Body of pancreas (tissue), 4 donors: ENCODE measurements around the gene DTX4. TPM values are rescaled to one million over a fixed set of nuclear protein-coding genes. Genes with fewer than 3 reads are reported as not detected.

Experiments used
- ATAC-seq: fragments of 150-250 bp; one replicate; pipeline ENCODE4 v1.9.1; 2016
- DNase-seq, 4 donors: peaks; one replicate each; pipeline ENCODE4 v3.0.0-alpha.2; 2019
- H3K27ac ChIP-seq, 4 donors: fragments of 200-600 bp; sonication (generic); 1 replicate in 3 of 4; 2 replicates in 1 of 4; pipeline versions ENCODE4 v1.5.1 to v1.6.1; 2016 to 2019; ENCODE audit warnings: mild to moderate bottlenecking in 1 of 4, mixed read lengths in 1 of 4, moderate library complexity in 1 of 4
- H3K27me3 ChIP-seq, 2 donors: fragments of 200-600 bp; sonication (generic); one replicate each; pipeline ENCODE4 v1.6.0; 2016; ENCODE audit warnings: mild to moderate bottlenecking in 1 of 2
- H3K36me3 ChIP-seq, 2 donors: fragments of 200-600 bp; sonication (generic); replicated peaks in 1 of 2; 2 replicates each; pipeline ENCODE4 v1.5.1; 2016; ENCODE audit warnings: low read depth in 2 of 2; ENCODE audit not compliant: insufficient read depth in 1 of 2
- H3K4me1 ChIP-seq: fragments of 200-600 bp; sonication (generic); one replicate; pipeline ENCODE4 v1.6.0; 2016
- H3K4me3 ChIP-seq, 2 donors: fragments of 200-600 bp; sonication (generic); 1 replicate in 1 of 2; 2 replicates in 1 of 2; pipeline ENCODE4 v1.5.1; 2016 to 2019
- H3K9me3 ChIP-seq, 3 donors: fragments of 200-600 bp; sonication (generic); 1 replicate in 2 of 3; 2 replicates in 1 of 3; pipeline ENCODE4 v1.5.1; 2016
- CTCF ChIP-seq, 7 experiments: fragments of 450-650 bp in 4 of 7; fragments of 200-600 bp in 3 of 7; sonication (generic) in 3 of 7; IDR thresholded peaks; one replicate each; pipeline ENCODE4 v1.5.1; 2016 to 2019; ENCODE audit warnings: antibody characterized with exemption in 7 of 7
- POLR2A ChIP-seq, 3 donors: fragments of 450-650 bp; IDR thresholded peaks; one replicate each; pipeline ENCODE4 v1.6.1; 2016; ENCODE audit warnings: antibody characterized with exemption in 3 of 3, mild to moderate bottlenecking in 2 of 3
- WGBS, 2 donors: methylation state at CpG; one replicate each; pipeline ENCODE4 v1.1.5; 2017; 5-methylcytosine and 5-hydroxymethylcytosine counted together
- intact Hi-C: fragments of 100-400 bp; cut with DNase I; formaldehyde crosslinking; loops from one replicate; pipeline ENCODE4 v1.15.1; 2023
- total RNA-seq, 2 donors: library from RNA; depleted of rRNA; stranded (reverse); fragments of >200 nt; gene quantifications; one replicate each; pipeline ENCODE4 v1.1.0, GENCODE V29; 2016

The DTX4 gene
- total RNA-seq, 2 donors from 2014 or later = 9.6 to 10.4 TPM

- no peak for TF ChIP-seq CTCF (IDR thresholded peaks at IDR 0.05)
- DNase-seq (no peak), ATAC-seq (no peak)
- WGBS, 2 donors = 75 to 85% methylated on average over 4 of the region's 4 CpGs
- no peaks in the 10 kb centered on the region for H3K27me3 ChIP-seq
- peaks cover 22% of the 10 kb centered on the region for H3K4me1 ChIP-seq
- no peak overlapping the region for H3K27ac ChIP-seq
- H3K36me3 ChIP-seq = no peaks in the 10 kb centered on the region
- H3K4me3 ChIP-seq = no peak overlapping the region
- H3K9me3 ChIP-seq = no peaks in the 10 kb centered on the region
- intact Hi-C loops = no loop called here
These were observed 20.6 kb downstream of the DTX4 start for GRCh38 chr11:59192446-59193020.

GRCh38 chr11:59193587-59194130 lies 21.7 kb downstream of the DTX4 start:
- H3K36me3 ChIP-seq = no peaks in the 10 kb centered on the region
- H3K27ac ChIP-seq = no peak overlapping the region
- no peaks in the 10 kb centered on the region for H3K9me3 ChIP-seq
- H3K4me1 ChIP-seq = peaks cover 17% of the 10 kb centered on the region
- no peak for DNase-seq
- no peak overlapping the region for H3K4me3 ChIP-seq
- H3K27me3 ChIP-seq = no peaks in the 10 kb centered on the region
- 89 to 91% methylated on average over 10 of the region's 10 CpGs for WGBS, 2 donors
- intact Hi-C loops = no loop called here
- TF ChIP-seq CTCF (IDR thresholded peaks at IDR 0.05) = no peak
- TF ChIP-seq POLR2A (IDR thresholded peaks at IDR 0.05) = no peak
- no peak for ATAC-seq

GRCh38 chr11:59195586-59195985 lies 23.7 kb downstream of the DTX4 start:
- no peaks in the 10 kb centered on the region for H3K9me3 ChIP-seq
- H3K4me3 ChIP-seq = no peak overlapping the region
- WGBS, 2 donors = 43 to 50% methylated on average over 4 of the region's 4 CpGs
- H3K27ac ChIP-seq = no peak overlapping the region
- DNase-seq = no peak
- no peak for ATAC-seq
- no peaks in the 10 kb centered on the region for H3K27me3 ChIP-seq
- peaks cover 8% of the 10 kb centered on the region for H3K4me1 ChIP-seq
- no peaks in the 10 kb centered on the region for H3K36me3 ChIP-seq
- TF ChIP-seq POLR2A (IDR thresholded peaks at IDR 0.05) (no peak), CTCF (IDR thresholded peaks at IDR 0.05) (no peak)
- intact Hi-C loops = no loop called here

GRCh38 chr11:59196777-59197176 lies 24.8 kb downstream of the DTX4 start:
- 61 to 75% methylated on average over 2 of the region's 2 CpGs for WGBS, 2 donors
- Histone ChIP-seq H3K4me1 (peaks cover 8% of the 10 kb centered on the region), H3K9me3 (no peaks in the 10 kb centered on the region), H3K27ac (no peak overlapping the region), H3K27me3 (no peaks in the 10 kb centered on the region), H3K4me3 (no peak overlapping the region), H3K36me3 (no peaks in the 10 kb centered on the region)
- no peak for TF ChIP-seq POLR2A (IDR thresholded peaks at IDR 0.05)
- TF ChIP-seq CTCF (IDR thresholded peaks at IDR 0.05) = no peak
- ATAC-seq = no peak
- DNase-seq = no peak
- intact Hi-C loops = no loop called here

- no peaks in the 10 kb centered on the region for H3K36me3 ChIP-seq
- peak overlapping the region in 1 of 4 donors; percentile 34 for H3K27ac ChIP-seq
- no peaks in the 10 kb centered on the region for H3K9me3 ChIP-seq
- H3K4me3 ChIP-seq = no peak overlapping the region
- no peak for TF ChIP-seq CTCF (IDR thresholded peaks at IDR 0.05)
- no peak for TF ChIP-seq POLR2A (IDR thresholded peaks at IDR 0.05)
- DNase-seq = peak; percentile 61 to 77 (median 75)
- intact Hi-C loops = no loop called here
- 26 to 30% methylated on average over 5 to 9 of the region's 9 CpGs for WGBS, 2 donors
- H3K4me1 ChIP-seq = peaks cover 8% of the 10 kb centered on the region
- ATAC-seq = peak; percentile 62
- no peaks in the 10 kb centered on the region for H3K27me3 ChIP-seq
These were observed 26.1 kb downstream of the DTX4 start for GRCh38 chr11:59197991-59198390.
